Measurements from ENCODE around the gene BRME1. TPM values are rescaled to one million over a fixed set of nuclear protein-coding genes. Genes with fewer than 3 reads are reported as not detected.

Gene BRME1
- total RNA-seq, 1 donor from 2014 or later = 15.0 TPM

DNA sequence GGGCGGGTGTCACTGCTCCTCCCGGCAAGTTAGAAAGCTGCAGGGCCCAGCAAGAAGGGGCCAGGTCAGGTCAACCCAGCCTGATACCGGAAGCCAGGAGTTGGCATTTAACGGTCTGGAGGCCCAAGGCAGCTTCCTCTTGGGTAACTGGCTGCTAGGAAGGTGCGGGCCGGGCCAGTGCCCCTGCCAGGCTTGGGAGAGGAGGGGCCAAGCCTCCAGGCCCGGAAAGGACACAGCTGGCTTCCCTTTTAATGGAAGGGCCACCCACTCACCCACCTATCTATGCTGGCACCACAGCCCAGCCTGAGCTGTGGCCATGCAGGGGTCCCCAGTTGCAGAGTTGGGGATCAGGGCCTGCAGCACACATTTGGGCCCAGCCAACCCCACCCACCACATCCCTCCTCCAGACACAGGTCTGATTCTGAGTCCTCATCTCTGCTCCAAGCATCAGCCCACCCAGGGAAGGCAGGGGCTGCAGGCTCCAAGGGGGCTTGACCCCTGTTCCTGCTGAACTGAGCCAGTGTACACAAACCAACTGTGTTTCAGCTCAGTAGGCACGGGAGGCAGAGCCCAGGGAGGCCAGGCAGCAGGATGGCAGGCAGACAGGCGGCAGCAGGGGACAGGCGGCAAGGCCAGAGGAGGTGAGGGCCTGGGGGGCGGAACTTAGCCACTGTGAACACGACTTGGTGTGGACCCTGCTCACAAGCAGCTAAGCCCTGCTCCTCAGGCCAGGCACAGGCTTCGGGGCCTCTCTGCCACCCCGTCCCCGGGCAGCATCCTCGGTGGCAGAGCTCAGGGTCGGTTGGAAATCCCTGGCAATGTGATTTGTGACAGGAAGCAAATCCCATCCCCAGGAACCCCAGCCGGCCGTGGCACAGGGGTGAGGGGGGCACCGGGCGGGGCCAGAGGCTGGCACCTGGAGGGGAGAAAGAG is 69.9 kb downstream of the BRME1 start:
- no peak for DNase-seq (ENCODE audit: low read depth, low spot score)

DNA sequence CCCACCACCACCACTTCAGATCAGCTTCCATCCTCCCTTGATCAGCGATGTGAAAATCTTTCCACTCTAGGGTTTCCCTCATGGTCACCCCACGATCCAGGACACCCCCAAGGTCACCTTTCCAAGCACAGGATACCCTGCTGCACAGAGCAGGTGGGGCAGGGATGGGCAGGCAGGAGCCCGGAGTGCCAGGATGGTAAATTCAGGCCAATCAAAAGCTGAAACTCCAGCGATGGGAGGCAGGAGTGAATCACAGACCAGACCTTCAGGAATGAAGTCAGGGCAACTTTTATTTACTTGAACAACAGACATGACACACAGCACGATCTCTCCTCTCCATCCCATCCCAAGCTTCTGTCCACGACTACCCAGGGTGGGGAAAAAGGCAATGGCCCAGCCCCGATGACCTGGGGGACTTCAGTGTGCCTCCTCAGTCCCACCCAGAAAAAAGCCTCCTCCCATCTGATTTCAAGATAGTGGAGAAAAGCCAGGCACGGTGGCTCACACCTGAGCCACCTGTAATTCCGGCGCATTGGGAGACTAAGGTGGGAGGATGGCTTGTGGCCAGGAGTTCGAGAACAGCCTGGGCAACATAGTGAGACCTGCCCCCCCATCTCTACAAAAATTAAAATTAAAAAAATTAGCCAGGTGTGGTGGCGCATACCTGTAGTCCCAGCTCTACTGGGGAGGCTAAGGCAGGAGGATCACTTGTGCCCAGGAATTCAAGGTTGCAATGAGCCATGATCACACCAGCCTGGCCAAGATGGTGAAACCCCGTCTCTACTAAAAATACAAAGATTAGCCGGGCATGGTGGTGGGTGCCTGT is 71.5 kb downstream of the BRME1 start:
- H3K27ac Mint-ChIP-seq (ENCODE audit: unreplicated experiment) = peak overlapping the region; percentile 45
- TF ChIP-seq, protein P1, sequence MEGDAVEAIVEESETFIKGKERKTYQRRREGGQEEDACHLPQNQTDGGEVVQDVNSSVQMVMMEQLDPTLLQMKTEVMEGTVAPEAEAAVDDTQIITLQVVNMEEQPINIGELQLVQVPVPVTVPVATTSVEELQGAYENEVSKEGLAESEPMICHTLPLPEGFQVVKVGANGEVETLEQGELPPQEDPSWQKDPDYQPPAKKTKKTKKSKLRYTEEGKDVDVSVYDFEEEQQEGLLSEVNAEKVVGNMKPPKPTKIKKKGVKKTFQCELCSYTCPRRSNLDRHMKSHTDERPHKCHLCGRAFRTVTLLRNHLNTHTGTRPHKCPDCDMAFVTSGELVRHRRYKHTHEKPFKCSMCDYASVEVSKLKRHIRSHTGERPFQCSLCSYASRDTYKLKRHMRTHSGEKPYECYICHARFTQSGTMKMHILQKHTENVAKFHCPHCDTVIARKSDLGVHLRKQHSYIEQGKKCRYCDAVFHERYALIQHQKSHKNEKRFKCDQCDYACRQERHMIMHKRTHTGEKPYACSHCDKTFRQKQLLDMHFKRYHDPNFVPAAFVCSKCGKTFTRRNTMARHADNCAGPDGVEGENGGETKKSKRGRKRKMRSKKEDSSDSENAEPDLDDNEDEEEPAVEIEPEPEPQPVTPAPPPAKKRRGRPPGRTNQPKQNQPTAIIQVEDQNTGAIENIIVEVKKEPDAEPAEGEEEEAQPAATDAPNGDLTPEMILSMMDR (conservative IDR thresholded peaks at IDR 0.05) = no peak
- DNase-seq (ENCODE audit: low read depth, low spot score) = no peak
- H3K36me3 Mint-ChIP-seq (ENCODE audit: low read depth) = no peaks in the 10 kb centered on the region
- H3K9me3 Mint-ChIP-seq = no peaks in the 10 kb centered on the region
- peaks cover 11% of the 10 kb centered on the region for H3K4me1 Mint-ChIP-seq
- H3K27me3 Mint-ChIP-seq (ENCODE audit: low read depth) = peaks cover 3% of the 10 kb centered on the region
- peak overlapping the region; percentile 65 for H3K4me3 Mint-ChIP-seq

More for the DNA sequence above, 69.9 kb downstream of the BRME1 start:
- H3K4me1 Mint-ChIP-seq = peaks cover 16% of the 10 kb centered on the region
- H3K4me3 Mint-ChIP-seq = no peak overlapping the region
- H3K36me3 Mint-ChIP-seq (ENCODE audit: low read depth) = no peaks in the 10 kb centered on the region
- H3K27me3 Mint-ChIP-seq (ENCODE audit: low read depth) = peaks cover 3% of the 10 kb centered on the region
- H3K27ac Mint-ChIP-seq (ENCODE audit: unreplicated experiment) = peak overlapping the region; percentile 43
- no peaks in the 10 kb centered on the region for H3K9me3 Mint-ChIP-seq
- TF ChIP-seq, protein P1 (conservative IDR thresholded peaks at IDR 0.05) = no peak

DNA sequence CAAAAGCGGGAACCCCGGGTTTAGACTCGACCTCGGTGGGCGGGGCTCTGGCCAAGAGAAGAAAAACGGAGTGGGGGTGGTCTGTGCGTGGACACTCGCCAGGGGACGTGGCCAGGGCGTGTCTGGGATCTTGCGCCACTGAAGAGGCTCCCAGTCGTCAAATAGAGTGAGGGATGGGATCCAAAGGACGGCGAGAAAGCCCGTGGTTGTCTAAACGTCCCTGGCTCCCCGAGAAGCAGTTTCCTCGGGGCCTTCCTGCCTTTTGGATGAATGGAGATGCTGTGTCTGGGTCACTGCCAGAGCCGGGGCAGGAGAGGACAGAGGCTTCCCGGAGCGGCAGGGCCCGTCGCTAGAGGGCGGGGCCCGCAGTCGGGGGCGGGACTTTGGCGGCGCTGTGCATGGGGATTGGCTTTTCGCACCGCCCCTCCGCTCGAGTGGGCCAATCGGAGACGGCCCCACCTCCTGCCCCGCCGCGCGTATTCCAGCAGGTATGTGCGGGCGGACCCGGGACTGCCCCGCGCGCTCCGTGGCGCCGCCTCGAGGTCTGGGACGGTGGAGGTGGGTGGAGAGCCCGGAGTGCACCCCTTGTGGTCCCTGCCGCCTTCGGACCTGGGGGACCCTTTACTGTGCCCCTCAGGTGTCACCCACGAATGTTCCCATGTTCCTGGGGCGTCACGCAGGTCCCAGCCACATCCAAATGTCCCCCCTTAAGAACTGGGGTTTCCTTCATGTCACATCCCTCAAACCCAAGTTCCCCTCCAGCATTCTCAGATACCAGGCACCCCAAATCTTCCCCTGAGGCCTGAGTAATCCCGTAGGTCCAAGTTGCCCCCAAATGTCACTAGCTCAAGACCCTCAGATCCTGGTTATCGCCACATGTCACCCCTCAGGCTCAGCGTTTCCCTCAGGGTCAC is 72.3 kb downstream of the BRME1 start:
- Mint-ChIP-seq H3K27me3 (ENCODE audit: low read depth) (peaks cover 3% of the 10 kb centered on the region), H3K9me3 (no peaks in the 10 kb centered on the region), H3K36me3 (ENCODE audit: low read depth) (peaks cover 3% of the 10 kb centered on the region), H3K4me3 (peak overlapping the region; percentile 87), H3K4me1 (peaks cover 11% of the 10 kb centered on the region), H3K27ac (ENCODE audit: unreplicated experiment) (peak overlapping the region; percentile 67)
- TF ChIP-seq, protein P1 (conservative IDR thresholded peaks at IDR 0.05) = peak; percentile 61
- DNase-seq (ENCODE audit: low read depth, low spot score) = peak; percentile 94

Small RNA genes lying within 50 kb of the gene (microRNA-seq; reads per million reads assigned to microRNA genes)
- gene MIR181C (776 reads per million, percentile 78 among the genes with 10 or more reads in this experiment), gene MIR181D (763 reads per million, percentile 78 among the genes with 10 or more reads in this experiment)

Other genes starting within 250 kb of the BRME1 start
- gene MRI1, start 141.6 kb downstream of the BRME1 start, total RNA-seq = 24.0 TPM in 2 replicates
- gene C19orf53, start 131.7 kb downstream of the BRME1 start, total RNA-seq = 89.1 and 111 TPM in 2 replicates
- 19.3 and 19.9 TPM in 2 replicates for gene ZSWIM4, start 110.7 kb downstream of the BRME1 start, total RNA-seq
- 0.73 and 1.6 TPM in 2 replicates for gene NANOS3, start 29.0 kb downstream of the BRME1 start, total RNA-seq
- gene CC2D1A, start 84 bp upstream of the BRME1 start, total RNA-seq = 31.7 and 32.4 TPM in 2 replicates
- 0.14 and 0.42 TPM in 2 replicates for gene PODNL1, start 32.3 kb upstream of the BRME1 start, total RNA-seq
- 83.5 and 85.6 TPM in 2 replicates for gene DCAF15, start 46.4 kb upstream of the BRME1 start, total RNA-seq
- 17.6 and 19.9 TPM in 2 replicates for gene RFX1, start 100.2 kb upstream of the BRME1 start, total RNA-seq
- gene RLN3, start 122.0 kb upstream of the BRME1 start, total RNA-seq = not detected in 2 replicates
- gene IL27RA, start 125.6 kb upstream of the BRME1 start, total RNA-seq = 4.8 and 5.0 TPM in 2 replicates
- 5.2 and 5.7 TPM in 2 replicates for gene PALM3, start 156.0 kb upstream of the BRME1 start, total RNA-seq
- 0.39 and 0.98 TPM in 2 replicates for gene MISP3, start 166.7 kb upstream of the BRME1 start, total RNA-seq
- gene C19orf67, start 179.7 kb upstream of the BRME1 start, total RNA-seq = not detected in 2 replicates
- 67.2 and 71.9 TPM in 2 replicates for gene SAMD1, start 184.6 kb upstream of the BRME1 start, total RNA-seq
- 103 TPM in 2 replicates for gene PRKACA, start 211.6 kb upstream of the BRME1 start, total RNA-seq
- 54.8 and 55.6 TPM in 2 replicates for gene ASF1B, start 230.5 kb upstream of the BRME1 start, total RNA-seq

Measured in neural crest cell (in vitro differentiated cells).